D721Med (cell line): Measurements from ENCODE around the gene KLHL36.
"Not testable (repeated sequence)": the region's sequence is repeated elsewhere in the genome, so short reads cannot be mapped to it uniquely, and the experiment has no call there.

Source experiments
- DNase-seq: peaks from one replicate; pipeline ENCODE4 v3.0.0; 2011; ENCODE audit warnings: low spot score; ENCODE audit not compliant: insufficient read length
- FAIRE-seq: peaks from 2 replicates; lab custom pipeline; 2011; peaks lifted over from hg19 to GRCh38; lab: Jason Lieb, UNC
- CTCF ChIP-seq: IDR thresholded peaks from 2 replicates; pipeline ENCODE4 v1.5.1; 2012; ENCODE audit warnings: mild to moderate bottlenecking, control low read depth; ENCODE audit not compliant: insufficient read depth; ENCODE audit errors: missing control alignments

Gene KLHL36

GRCh38 chr16:84616515-84616914 is 31.8 kb upstream of the KLHL36 start:
- no peak for TF ChIP-seq CTCF
- DNase-seq (no peak), FAIRE-seq (no peak)

- FAIRE-seq (no peak), DNase-seq (no peak)
- TF ChIP-seq CTCF: no peak
These were observed 31.1 kb upstream of the KLHL36 start for GRCh38 chr16:84617041-84617790.

GRCh38 chr16:84617791-84618580 is 30.3 kb upstream of the KLHL36 start, which contains the start of gene COTL1:
Gene COTL1 (minus strand): TSS chr16:84618078. CDS start chr16:84617914, 164 bp downstream.
- TF ChIP-seq CTCF: no peak
- no peak for FAIRE-seq

GRCh38 chr16:84618581-84619460 is 29.5 kb upstream of the KLHL36 start:
- no peak for TF ChIP-seq CTCF
- FAIRE-seq (no peak), DNase-seq (no peak)

More at GRCh38 chr16:84617791-84618580, 30.3 kb upstream of the KLHL36 start, which contains the start of gene COTL1:
- peak; percentile 55 for DNase-seq

- not testable (repeated sequence) for FAIRE-seq, DNase-seq
These were observed 27.4 kb upstream of the KLHL36 start for GRCh38 chr16:84620913-84621312.

GRCh38 chr16:84625556-84625955 is 22.8 kb upstream of the KLHL36 start:
- DNase-seq (no peak), FAIRE-seq (no peak)
- TF ChIP-seq CTCF: no peak

GRCh38 chr16:84628226-84628731 is 20.0 kb upstream of the KLHL36 start:
- DNase-seq: no peak
- TF ChIP-seq CTCF: no peak
- no peak for FAIRE-seq
